K562 (cell line): ENCODE data around the gene SNCB. TPM values are rescaled to one million over a fixed set of nuclear protein-coding genes. Genes with fewer than 3 reads are reported as not detected.
A peak's percentile ranks its signal among the peaks of the same experiment; 100 is the strongest.

Experiments
- CREM ChIP-seq: IDR thresholded peaks from 2 replicates; pipeline ENCODE4 v1.6.1; 2014; ENCODE audit warnings: antibody characterized with exemption, low read depth
- E2F6 ChIP-seq, 2 experiments: IDR thresholded peaks; 2 replicates each; pipeline ENCODE4 v1.6.1; 2011; ENCODE audit warnings: borderline replicate concordance in 1 of 2, control low read depth in 1 of 2, low read depth in 1 of 2, low read length in 1 of 2, mild to moderate bottlenecking in 1 of 2, mixed read lengths in 1 of 2, moderate library complexity in 1 of 2; ENCODE audit not compliant: insufficient read depth in 1 of 2, insufficient read length in 1 of 2, poor library complexity in 1 of 2, severe bottlenecking in 1 of 2; ENCODE audit errors: extremely low read depth in 1 of 2
- HDAC6 ChIP-seq: IDR thresholded peaks from 2 replicates; pipeline ENCODE4 v1.6.1; 2012; ENCODE audit warnings: low read depth, mild to moderate bottlenecking, control low read depth, inconsistent platforms, low read length, moderate library complexity
- PKNOX1 ChIP-seq: fragments of 450-650 bp; IDR thresholded peaks from 2 replicates; pipeline ENCODE4 v1.6.1; 2016
- PRMT5 ChIP-seq: sonication (generic); formaldehyde crosslinking; IDR thresholded peaks from 2 replicates; pipeline ENCODE4 v1.5.0; 2020; ENCODE audit warnings: missing genetic modification reagents
- RBM14 ChIP-seq: fragments of 200-400 bp; formaldehyde crosslinking; IDR thresholded peaks from 2 replicates; pipeline ENCODE4 v1.6.1; 2018; ENCODE audit warnings: low read depth, mild to moderate bottlenecking, low read length, moderate library complexity, borderline replicate concordance; ENCODE audit not compliant: insufficient read depth
- SMARCC2 ChIP-seq: fragments of 450-650 bp; IDR thresholded peaks from 2 replicates; pipeline ENCODE4 v1.6.1; 2017; ENCODE audit warnings: antibody characterized with exemption, moderate library complexity, mild to moderate bottlenecking, low read depth
- ZBTB26 ChIP-seq: fragments of 450-650 bp; formaldehyde crosslinking; IDR thresholded peaks from 2 replicates; pipeline ENCODE4 v1.4.0; 2022; ENCODE audit warnings: missing genetic modification characterization
- ZFPM2 ChIP-seq: fragments of 250-450 bp; sonication (Bioruptor Pico); IDR thresholded peaks from 2 replicates; pipeline ENCODE4 v1.5.1; 2022; ENCODE audit warnings: mild to moderate bottlenecking
- polyA plus RNA-seq, 8 experiments: library from polyadenylated mRNA; depleted of rRNA in 4 of 8; stranded (reverse) in 5 of 8; unstranded in 3 of 8; fragments of >200 nt; fragmentation: Nextera tagmentation in 2 of 8; fragmentation: Illumina TruSeq in 1 of 8; extraction: Ambion mirVana in 2 of 8; extraction: Trizol in 1 of 8; gene quantifications; 2 replicates each; pipeline versions ENCODE4 v1.2.1 to v1.2.3, GENCODE V29; 2011 to 2014; ENCODE audit warnings: inconsistent platforms in 1 of 8, missing spikeins in 1 of 8
- total RNA-seq, 7 experiments: library from RNA; depleted of rRNA in 6 of 7; stranded (reverse); fragments of >200 nt in 6 of 7; fragmentation: Illumina TruSeq in 2 of 7; extraction: Trizol in 2 of 7; gene quantifications; 2 replicates each; pipeline versions ENCODE4 v1.2.1 to v1.2.3, GENCODE V29; 2011 to 2021; ENCODE audit warnings: low replicate concordance in 1 of 7
- TF ChIP-seq, protein P1 (sequence below), 2 experiments: IDR thresholded peaks in 1 of 2; conservative IDR thresholded peaks in 1 of 2; 2 replicates each; pipeline ENCODE4 v1.6.1; 2016; ENCODE audit warnings: low read depth in 2 of 2, mild to moderate bottlenecking in 1 of 2, missing compliant biosample characterization in 1 of 2, missing genetic modification characterization in 1 of 2, moderate library complexity in 1 of 2
- TF ChIP-seq, protein P2 (sequence below): sonication (generic); formaldehyde crosslinking; IDR thresholded peaks from 2 replicates; pipeline ENCODE4 v1.8.0; 2023; ENCODE audit warnings: missing genetic modification reagents, mild to moderate bottlenecking, borderline replicate concordance

Gene SNCB
- total and polyA plus RNA-seq, 9 of the 15 experiments (the other 6 are each of a cell fraction or from before 2014, with no cell fraction given), result not detected

- no peak for TF ChIP-seq E2F6 (IDR thresholded peaks at IDR 0.05; ENCODE audit: borderline replicate concordance in 1 of 2, extremely low read depth in 1 of 2, insufficient read depth in 1 of 2, insufficient read length in 1 of 2, low read depth in 1 of 2, low read length in 1 of 2, poor library complexity in 1 of 2, severe bottlenecking in 1 of 2)
- no peak for TF ChIP-seq RBM14
- TF ChIP-seq ZBTB26 (CRISPR knock-in tag), result no peak
- peak; percentile 27; the same call in 1 of the 2 replicates for TF ChIP-seq CREM
- TF ChIP-seq, protein P1, sequence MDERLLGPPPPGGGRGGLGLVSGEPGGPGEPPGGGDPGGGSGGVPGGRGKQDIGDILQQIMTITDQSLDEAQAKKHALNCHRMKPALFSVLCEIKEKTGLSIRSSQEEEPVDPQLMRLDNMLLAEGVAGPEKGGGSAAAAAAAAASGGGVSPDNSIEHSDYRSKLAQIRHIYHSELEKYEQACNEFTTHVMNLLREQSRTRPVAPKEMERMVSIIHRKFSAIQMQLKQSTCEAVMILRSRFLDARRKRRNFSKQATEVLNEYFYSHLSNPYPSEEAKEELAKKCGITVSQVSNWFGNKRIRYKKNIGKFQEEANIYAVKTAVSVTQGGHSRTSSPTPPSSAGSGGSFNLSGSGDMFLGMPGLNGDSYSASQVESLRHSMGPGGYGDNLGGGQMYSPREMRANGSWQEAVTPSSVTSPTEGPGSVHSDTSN (CRISPR knock-in tag; IDR thresholded peaks at IDR 0.05; ENCODE audit: low read depth), result no peak
- TF ChIP-seq, protein P1 (tag; conservative IDR thresholded peaks at IDR 0.05; ENCODE audit: low read depth), result no peak
- no peak for TF ChIP-seq PRMT5 (CRISPR knock-in tag)
- no peak for TF ChIP-seq HDAC6
- TF ChIP-seq SMARCC2, result no peak
- TF ChIP-seq, protein P2, sequence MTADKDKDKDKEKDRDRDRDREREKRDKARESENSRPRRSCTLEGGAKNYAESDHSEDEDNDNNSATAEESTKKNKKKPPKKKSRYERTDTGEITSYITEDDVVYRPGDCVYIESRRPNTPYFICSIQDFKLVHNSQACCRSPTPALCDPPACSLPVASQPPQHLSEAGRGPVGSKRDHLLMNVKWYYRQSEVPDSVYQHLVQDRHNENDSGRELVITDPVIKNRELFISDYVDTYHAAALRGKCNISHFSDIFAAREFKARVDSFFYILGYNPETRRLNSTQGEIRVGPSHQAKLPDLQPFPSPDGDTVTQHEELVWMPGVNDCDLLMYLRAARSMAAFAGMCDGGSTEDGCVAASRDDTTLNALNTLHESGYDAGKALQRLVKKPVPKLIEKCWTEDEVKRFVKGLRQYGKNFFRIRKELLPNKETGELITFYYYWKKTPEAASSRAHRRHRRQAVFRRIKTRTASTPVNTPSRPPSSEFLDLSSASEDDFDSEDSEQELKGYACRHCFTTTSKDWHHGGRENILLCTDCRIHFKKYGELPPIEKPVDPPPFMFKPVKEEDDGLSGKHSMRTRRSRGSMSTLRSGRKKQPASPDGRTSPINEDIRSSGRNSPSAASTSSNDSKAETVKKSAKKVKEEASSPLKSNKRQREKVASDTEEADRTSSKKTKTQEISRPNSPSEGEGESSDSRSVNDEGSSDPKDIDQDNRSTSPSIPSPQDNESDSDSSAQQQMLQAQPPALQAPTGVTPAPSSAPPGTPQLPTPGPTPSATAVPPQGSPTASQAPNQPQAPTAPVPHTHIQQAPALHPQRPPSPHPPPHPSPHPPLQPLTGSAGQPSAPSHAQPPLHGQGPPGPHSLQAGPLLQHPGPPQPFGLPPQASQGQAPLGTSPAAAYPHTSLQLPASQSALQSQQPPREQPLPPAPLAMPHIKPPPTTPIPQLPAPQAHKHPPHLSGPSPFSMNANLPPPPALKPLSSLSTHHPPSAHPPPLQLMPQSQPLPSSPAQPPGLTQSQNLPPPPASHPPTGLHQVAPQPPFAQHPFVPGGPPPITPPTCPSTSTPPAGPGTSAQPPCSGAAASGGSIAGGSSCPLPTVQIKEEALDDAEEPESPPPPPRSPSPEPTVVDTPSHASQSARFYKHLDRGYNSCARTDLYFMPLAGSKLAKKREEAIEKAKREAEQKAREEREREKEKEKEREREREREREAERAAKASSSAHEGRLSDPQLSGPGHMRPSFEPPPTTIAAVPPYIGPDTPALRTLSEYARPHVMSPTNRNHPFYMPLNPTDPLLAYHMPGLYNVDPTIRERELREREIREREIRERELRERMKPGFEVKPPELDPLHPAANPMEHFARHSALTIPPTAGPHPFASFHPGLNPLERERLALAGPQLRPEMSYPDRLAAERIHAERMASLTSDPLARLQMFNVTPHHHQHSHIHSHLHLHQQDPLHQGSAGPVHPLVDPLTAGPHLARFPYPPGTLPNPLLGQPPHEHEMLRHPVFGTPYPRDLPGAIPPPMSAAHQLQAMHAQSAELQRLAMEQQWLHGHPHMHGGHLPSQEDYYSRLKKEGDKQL (CRISPR knock-in tag), result no peak
- no peak for TF ChIP-seq ZFPM2 (CRISPR knock-in tag)
- TF ChIP-seq PKNOX1, result no peak
These were observed 27.8 kb upstream of the SNCB start (continued) for GRCh38 chr5:176658007-176658599.
